Natural killer cell (primary cell): ENCODE measurements around the gene BBS9. TPM values are rescaled to one million over a fixed set of nuclear protein-coding genes. Genes with fewer than 3 reads are reported as not detected.

Source experiments
- ATAC-seq, 3 donors: fragments of 150-1000 bp in 2 of 3; fragments of 200-7000 bp in 1 of 3; cut with Tn5 transposase; 1 replicate in 1 of 3; 2 replicates in 2 of 3; pipeline ENCODE4 v1.10.0; 2021; ENCODE audit warnings: mild to moderate bottlenecking in 2 of 3, moderate library complexity in 2 of 3
- DNase-seq, 2 donors: peaks; one replicate each; pipeline versions ENCODE4 v3.0.0 to v3.0.0-alpha.2; 2013 to 2021; ENCODE audit warnings: mixed read lengths in 1 of 2
- H3K27ac ChIP-seq: one replicate; pipeline ENCODE4 v1.5.1; 2013; ENCODE audit warnings: mild to moderate bottlenecking, low read length
- H3K27me3 ChIP-seq: one replicate; pipeline ENCODE4 v1.6.1; 2013; ENCODE audit warnings: low read length; ENCODE audit not compliant: control insufficient read depth, insufficient read depth
- H3K36me3 ChIP-seq: one replicate; pipeline ENCODE4 v1.6.1; 2013; ENCODE audit warnings: low read length; ENCODE audit not compliant: control insufficient read depth, insufficient read depth
- H3K4me1 ChIP-seq: one replicate; pipeline ENCODE4 v1.6.1; 2013; ENCODE audit warnings: low read length; ENCODE audit not compliant: control insufficient read depth, insufficient read depth
- H3K4me3 ChIP-seq: one replicate; pipeline ENCODE4 v1.5.1; 2013; ENCODE audit warnings: low read length
- H3K9me3 ChIP-seq: one replicate; pipeline ENCODE4 v1.6.1; 2013; ENCODE audit warnings: low read length; ENCODE audit not compliant: control insufficient read depth, insufficient read depth
- H3K27ac Mint-ChIP-seq, 2 donors: one replicate each; pipeline ENCODE4 v1.8.0; 2022; ENCODE audit warnings: mild to moderate bottlenecking in 2 of 2, mixed read lengths in 2 of 2, moderate library complexity in 1 of 2
- H3K27me3 Mint-ChIP-seq, 2 donors: one replicate each; pipeline ENCODE4 v1.8.0; 2022; ENCODE audit warnings: low read depth in 2 of 2, mixed read lengths in 2 of 2
- H3K36me3 Mint-ChIP-seq: one replicate; pipeline ENCODE4 v1.8.0; 2022; ENCODE audit warnings: mixed read lengths
- H3K4me1 Mint-ChIP-seq, 2 donors: one replicate each; pipeline ENCODE4 v1.8.0; 2022; ENCODE audit warnings: mixed read lengths in 2 of 2
- H3K4me3 Mint-ChIP-seq: one replicate; pipeline ENCODE4 v1.8.0; 2022; ENCODE audit warnings: mild to moderate bottlenecking, moderate library complexity, mixed read lengths
- H3K9me3 Mint-ChIP-seq, 2 donors: one replicate each; pipeline ENCODE4 v1.8.0; 2022; ENCODE audit warnings: mixed read lengths in 2 of 2
- CTCF ChIP-seq: fragments of 200-600 bp; IDR thresholded peaks from one replicate; pipeline ENCODE4 v1.8.0; 2022; ENCODE audit warnings: antibody characterized with exemption
- WGBS: methylation state at CpG from one replicate; pipeline ENCODE4 v1.1.7; 2013; ENCODE audit warnings: missing lambda C conversion rate; ENCODE audit not compliant: insufficient coverage; 5-methylcytosine and 5-hydroxymethylcytosine counted together
- intact Hi-C: fragments of 100-400 bp; cut with micrococcal nuclease; formaldehyde crosslinking; loops from one replicate; pipeline ENCODE4 v1.14.2; 2022
- total RNA-seq, 4 donors: library from RNA; stranded (reverse); fragments of 120-200 nt in 1 of 4; gene quantifications; one replicate each; pipeline versions ENCODE4 v1.2.3 to v1.2.4, GENCODE V29; 2013 to 2022

Gene BBS9
- total RNA-seq, 3 donors from 2014 or later (not counting 1 experiment from before 2014, with no cell fraction given) = 25.1 to 34.6 (median 34.4) TPM

GRCh38 chr7:33535989-33536388 lies 406.6 kb downstream of the BBS9 start:
- peaks cover 8% of the 10 kb centered on the region for H3K36me3 Mint-ChIP-seq
- H3K4me1 Mint-ChIP-seq = peaks cover 57 to 70% of the 10 kb centered on the region in 2 donors
- Histone ChIP-seq H3K4me1 (peaks cover 2% of the 10 kb centered on the region), H3K9me3 (peaks cover 5% of the 10 kb centered on the region), H3K27ac (no peak overlapping the region), H3K4me3 (no peak overlapping the region), H3K36me3 (peaks cover 3% of the 10 kb centered on the region), H3K27me3 (no peaks in the 10 kb centered on the region)
- WGBS = 53% methylated on average over 7 of the region's 7 CpGs
- no peak overlapping the region for H3K4me3 Mint-ChIP-seq
- no peak for DNase-seq
- intact Hi-C loops = no loop called here
- H3K27me3 Mint-ChIP-seq = no peaks in the 10 kb centered on the region
- no peak for ATAC-seq
- no peak for TF ChIP-seq CTCF
- no peaks in the 10 kb centered on the region for H3K9me3 Mint-ChIP-seq
- no peak overlapping the region for H3K27ac Mint-ChIP-seq

GRCh38 chr7:33536398-33537103 lies 407.2 kb downstream of the BBS9 start:
- ATAC-seq (no peak), DNase-seq (no peak)
- H3K36me3 ChIP-seq = peaks cover 3% of the 10 kb centered on the region
- 63% methylated on average over 1 of the region's 4 CpGs for WGBS
- H3K4me3 ChIP-seq = no peak overlapping the region
- Mint-ChIP-seq H3K36me3 (peaks cover 8% of the 10 kb centered on the region), H3K27me3 (no peaks in the 10 kb centered on the region), H3K4me1 (peaks cover 57 to 67% of the 10 kb centered on the region in 2 donors), H3K9me3 (no peaks in the 10 kb centered on the region), H3K27ac (no peak overlapping the region), H3K4me3 (no peak overlapping the region)
- H3K27ac ChIP-seq = no peak overlapping the region
- H3K9me3 ChIP-seq = peaks cover 5% of the 10 kb centered on the region
- no peak for TF ChIP-seq CTCF
- no peaks in the 10 kb centered on the region for H3K27me3 ChIP-seq
- intact Hi-C loops = no loop called here
- peaks cover 2% of the 10 kb centered on the region for H3K4me1 ChIP-seq

- H3K27ac Mint-ChIP-seq = no peak overlapping the region
Observed at GRCh38 chr7:33537104-33537477, 407.7 kb downstream of the BBS9 start.

More at GRCh38 chr7:33537104-33537477, 407.7 kb downstream of the BBS9 start:
- no peaks in the 10 kb centered on the region for H3K27me3 Mint-ChIP-seq
- TF ChIP-seq CTCF = no peak
- H3K4me1 ChIP-seq = peaks cover 2% of the 10 kb centered on the region
- DNase-seq (no peak), ATAC-seq (no peak)
- H3K27me3 ChIP-seq = no peaks in the 10 kb centered on the region
- H3K36me3 ChIP-seq = peaks cover 3% of the 10 kb centered on the region
- H3K27ac ChIP-seq = no peak overlapping the region
- H3K4me3 ChIP-seq = no peak overlapping the region
- no peaks in the 10 kb centered on the region for H3K9me3 Mint-ChIP-seq
- 96% methylated on average over 2 of the region's 3 CpGs for WGBS
- intact Hi-C loops = no loop called here
- peaks cover 55 to 61% of the 10 kb centered on the region in 2 donors for H3K4me1 Mint-ChIP-seq
- H3K4me3 Mint-ChIP-seq = no peak overlapping the region
- peaks cover 5% of the 10 kb centered on the region for H3K9me3 ChIP-seq
- peaks cover 8% of the 10 kb centered on the region for H3K36me3 Mint-ChIP-seq
